ENCODE data around the gene PIK3CB.
A peak's percentile ranks its signal among the peaks of the same experiment; 100 is the strongest.
"Not testable (repeated sequence)": the region's sequence is repeated elsewhere in the genome, so short reads cannot be mapped to it uniquely, and the experiment has no call there.

PIK3CB gene

DNA sequence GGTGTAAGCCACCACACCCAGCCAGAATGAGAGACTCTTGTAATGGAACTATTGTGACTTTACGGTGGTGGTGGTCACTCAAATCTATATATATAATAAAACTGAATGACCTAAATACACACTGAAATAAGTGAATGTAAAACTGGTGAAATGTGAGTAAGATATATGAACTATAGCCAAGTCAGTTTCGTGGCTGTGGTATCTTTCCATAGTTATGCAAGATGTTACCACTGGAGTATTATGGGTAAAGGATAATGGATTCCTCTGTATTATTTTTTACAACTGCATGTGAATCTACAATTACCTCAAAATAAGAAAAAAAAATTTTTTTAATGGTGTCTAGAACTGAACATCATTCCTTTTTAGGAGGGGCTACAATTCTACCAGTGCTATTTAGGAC, 21.9 kb downstream of the PIK3CB start:
- no peak for DNase-seq (ENCODE audit: low read depth, low spot score)
- no peak overlapping the region for H3K27ac ChIP-seq

DNA sequence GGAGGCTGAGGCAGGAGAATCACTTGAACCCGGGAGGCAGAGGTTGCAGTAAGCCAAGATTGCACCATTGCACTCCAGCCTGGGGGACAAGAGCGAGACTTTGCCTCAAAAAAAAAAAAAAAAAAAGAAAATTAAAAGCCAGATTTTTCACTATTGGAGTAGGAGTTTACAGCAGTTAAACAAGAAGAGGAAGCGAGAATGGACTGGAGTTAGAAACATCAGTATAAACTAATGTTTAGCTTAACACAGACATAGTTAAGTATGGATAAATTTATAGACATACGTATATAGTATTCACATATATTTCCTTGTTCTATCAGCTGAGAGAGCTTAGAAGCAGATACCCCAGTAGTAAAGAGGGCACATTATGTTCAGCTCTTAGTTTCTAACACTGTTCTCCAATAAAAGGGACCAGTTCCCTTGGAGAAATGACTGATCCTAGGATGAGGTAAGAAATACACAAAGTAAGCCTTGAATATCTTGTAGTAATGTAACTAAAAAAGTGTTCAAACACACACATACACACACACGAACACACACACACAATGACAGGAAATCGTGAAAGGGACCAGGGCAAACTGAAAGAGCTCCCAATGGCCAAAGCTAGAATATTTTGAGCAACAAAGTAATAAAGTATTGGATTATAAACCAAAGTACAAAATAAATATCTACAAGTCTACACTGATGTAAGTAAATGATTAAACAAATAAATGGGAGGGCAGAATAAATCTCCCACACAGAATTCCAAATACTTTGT, 25.1 kb downstream of the PIK3CB start:
- H3K27ac ChIP-seq: no peak overlapping the region
- DNase-seq (ENCODE audit: low read depth, low spot score): no peak

DNA sequence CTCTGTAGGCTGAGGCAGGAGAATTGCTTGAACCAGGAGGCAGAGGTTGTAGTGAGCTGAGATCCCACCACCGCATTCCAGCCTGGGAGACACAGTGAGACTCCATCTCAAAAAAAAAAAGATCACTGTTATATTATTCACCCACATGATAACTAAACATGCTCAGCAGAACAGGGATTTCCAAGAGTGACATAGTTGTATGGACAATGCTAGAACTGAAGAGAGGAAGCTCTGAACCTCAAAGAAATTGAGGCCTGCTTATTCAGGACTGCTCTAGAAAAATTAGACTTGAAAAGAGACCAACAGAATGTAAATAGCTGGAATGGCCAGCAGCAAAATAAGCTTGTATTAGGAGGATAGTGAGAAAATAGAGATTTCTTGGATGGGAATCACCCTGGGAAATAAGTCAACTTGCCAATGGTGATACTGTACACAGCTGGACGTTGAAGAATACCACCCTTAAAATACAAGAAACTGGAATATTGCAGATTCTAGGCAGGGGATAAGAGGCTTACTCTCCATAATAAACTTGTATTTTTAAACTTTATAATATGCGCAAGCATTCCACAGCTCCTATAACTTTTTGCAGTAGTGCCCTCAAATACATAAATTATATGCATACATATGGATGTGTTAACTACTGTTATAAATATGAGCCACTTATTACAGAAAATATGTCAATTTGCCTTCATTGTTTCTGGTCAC, 28.2 kb downstream of the PIK3CB start:
- no peak for DNase-seq (ENCODE audit: low read depth, low spot score)
- no peak overlapping the region for H3K27ac ChIP-seq

DNA sequence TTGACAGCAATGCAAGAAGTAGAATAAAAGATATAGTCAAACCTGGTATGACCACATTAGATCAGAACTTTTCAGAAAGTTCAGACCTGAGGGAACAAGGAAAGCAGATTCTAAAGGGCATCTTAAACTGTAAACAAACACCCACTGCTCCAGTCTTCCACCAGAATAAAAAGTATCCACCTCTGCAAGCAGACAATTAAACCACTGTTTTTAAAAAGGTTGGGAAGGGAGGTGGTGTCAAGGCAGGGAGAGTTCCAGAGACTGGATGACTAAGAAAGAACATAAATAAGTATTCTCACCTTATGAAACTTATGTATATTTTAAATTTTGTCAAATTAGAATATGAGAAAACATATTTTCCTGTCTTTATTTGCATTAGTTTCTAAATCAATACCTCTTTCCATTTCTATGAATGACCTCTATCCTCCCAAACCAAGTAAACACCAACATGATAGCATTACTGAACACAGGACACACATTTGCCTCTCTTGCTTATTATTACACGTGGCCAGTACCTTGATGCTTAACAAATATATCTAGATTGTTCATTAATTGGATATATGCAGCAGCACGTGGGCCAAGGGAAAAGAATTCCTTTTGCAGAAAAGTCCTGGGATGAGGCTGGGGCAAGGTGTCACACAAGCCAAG, 31.6 kb downstream of the PIK3CB start:
- DNase-seq (ENCODE audit: low read depth, low spot score): no peak
- no peak overlapping the region for H3K27ac ChIP-seq

GRCh38 chr3:138802223-138802622, 32.5 kb downstream of the PIK3CB start:
- not testable (repeated sequence) for DNase-seq (ENCODE audit: low read depth, low spot score)

DNA sequence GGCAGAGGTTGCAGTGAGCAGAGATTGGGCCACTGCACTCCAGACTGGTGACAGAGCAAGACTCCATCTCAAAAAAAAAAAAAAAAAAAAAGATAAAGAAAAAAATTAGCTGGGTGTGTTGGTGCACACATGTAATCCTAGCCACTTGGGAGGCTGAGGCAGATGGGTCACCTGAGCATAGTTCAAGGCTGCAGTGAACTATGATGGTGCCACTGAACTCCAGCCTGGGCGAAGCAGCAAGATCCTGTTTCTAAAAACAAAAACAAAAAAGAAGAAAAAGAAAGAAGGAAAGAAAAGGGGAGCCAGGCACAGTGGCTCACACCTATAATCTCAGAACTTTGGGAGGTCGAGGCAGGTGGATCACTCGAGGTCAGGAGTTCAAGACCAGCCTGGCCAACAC, 32.9 kb downstream of the PIK3CB start:
- H3K27ac ChIP-seq: no peak overlapping the region
- DNase-seq (ENCODE audit: low read depth, low spot score): no peak

More at GRCh38 chr3:138802223-138802622, 32.5 kb downstream of the PIK3CB start:
- not testable (repeated sequence) for H3K27ac ChIP-seq

- no peak overlapping the region for H3K27ac ChIP-seq
- no peak for DNase-seq (ENCODE audit: low read depth, low spot score)
These were observed 34.5 kb downstream of the PIK3CB start for GRCh38 chr3:138800248-138800647.

GRCh38 chr3:138799822-138800221, 34.9 kb downstream of the PIK3CB start:
- DNase-seq (ENCODE audit: low read depth, low spot score): no peak
- H3K27ac ChIP-seq: no peak overlapping the region

GRCh38 chr3:138797508-138798038, 37.2 kb downstream of the PIK3CB start:
- no peak for DNase-seq (ENCODE audit: low read depth, low spot score)
- H3K27ac ChIP-seq: no peak overlapping the region

DNA sequence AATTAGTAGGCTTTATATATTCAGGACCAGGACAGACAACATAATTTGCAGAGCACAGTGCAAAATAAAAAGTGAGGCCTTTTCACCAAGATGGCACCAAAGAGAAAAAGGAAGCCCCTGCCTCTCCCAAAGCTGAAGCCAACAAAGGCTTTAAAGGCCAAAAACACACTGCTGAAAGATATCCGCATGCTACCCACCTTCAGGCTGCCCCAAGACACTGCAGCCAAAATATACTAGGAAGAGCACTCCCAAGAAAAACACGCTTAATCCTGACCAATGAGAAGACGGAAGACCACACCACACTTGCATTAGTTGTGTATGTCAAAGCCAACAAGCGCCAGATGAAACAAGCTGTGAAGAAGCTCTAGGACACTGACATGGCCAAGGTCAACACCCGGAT, 38.0 kb downstream of the PIK3CB start:
- H3K27ac ChIP-seq: no peak overlapping the region
- DNase-seq (ENCODE audit: low read depth, low spot score): no peak

GRCh38 chr3:138786788-138787271, 47.9 kb downstream of the PIK3CB start:
- H3K27ac ChIP-seq: peak overlapping the region; percentile 30
- no peak for DNase-seq (ENCODE audit: low read depth, low spot score)

DNA sequence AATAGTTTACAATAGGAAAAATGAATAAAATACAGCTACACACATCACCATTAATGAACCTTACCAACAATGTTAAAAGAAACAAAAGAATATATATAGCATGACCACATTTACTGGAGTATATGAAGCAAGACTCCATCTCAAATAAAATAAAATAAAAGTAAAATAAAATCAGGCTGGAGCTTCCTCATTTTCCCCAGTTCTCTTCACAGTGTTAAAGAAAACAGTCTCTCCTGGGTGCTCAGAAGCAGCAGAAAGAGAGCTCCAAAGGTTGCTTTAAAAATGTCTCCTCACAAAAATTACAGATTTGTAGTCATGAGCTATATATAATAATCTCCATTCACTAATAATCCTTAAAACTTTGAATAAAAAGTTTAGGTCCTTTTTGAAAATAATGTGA, 48.8 kb downstream of the PIK3CB start:
- no peak overlapping the region for H3K27ac ChIP-seq
- DNase-seq (ENCODE audit: low read depth, low spot score): no peak

DNA sequence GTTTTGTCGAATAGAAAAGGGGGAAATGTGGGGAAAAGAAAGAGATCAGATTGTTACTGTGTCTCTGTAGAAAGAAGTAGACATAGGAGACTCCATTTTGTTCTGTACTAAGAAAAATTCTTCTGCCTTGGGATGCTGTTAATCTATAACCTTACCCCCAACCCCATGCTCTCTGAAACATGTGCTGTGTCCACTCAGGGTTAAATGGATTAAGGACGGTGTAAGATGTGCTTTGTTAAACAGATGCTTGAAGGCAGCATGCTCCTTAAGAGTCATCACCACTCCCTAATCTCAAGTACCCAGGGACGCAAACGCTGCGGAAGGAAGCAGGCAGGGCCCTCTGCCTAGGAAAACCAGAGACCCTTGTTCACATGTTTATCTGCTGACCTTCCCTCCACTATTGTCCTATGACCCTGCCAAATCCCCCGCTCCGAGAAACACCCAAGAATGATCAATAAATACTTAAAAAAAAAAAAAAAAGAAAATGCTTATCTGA, 49.3 kb downstream of the PIK3CB start:
- H3K27ac ChIP-seq; DNase-seq (ENCODE audit: low read depth, low spot score): not testable (repeated sequence)

DNA sequence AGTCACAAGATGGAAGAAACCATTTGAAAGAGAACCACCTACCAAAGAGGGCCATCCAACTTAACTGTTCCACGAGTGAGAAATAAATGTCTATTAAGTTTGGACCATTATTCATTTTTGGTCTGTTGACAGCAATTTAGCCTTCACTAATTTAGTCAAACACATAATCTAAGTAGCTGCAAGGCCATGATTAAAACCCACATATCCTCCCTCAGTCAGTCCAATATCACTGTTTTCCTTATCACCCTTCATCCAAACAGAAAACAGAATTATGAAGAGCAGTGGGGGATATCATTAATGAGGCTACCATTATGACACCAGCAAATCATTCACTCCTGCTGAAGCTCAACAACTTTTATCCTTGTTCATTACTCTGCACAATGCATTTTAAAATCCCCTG, 52.0 kb downstream of the PIK3CB start:
- H3K27ac ChIP-seq: no peak overlapping the region
- DNase-seq (ENCODE audit: low read depth, low spot score): no peak

DNA sequence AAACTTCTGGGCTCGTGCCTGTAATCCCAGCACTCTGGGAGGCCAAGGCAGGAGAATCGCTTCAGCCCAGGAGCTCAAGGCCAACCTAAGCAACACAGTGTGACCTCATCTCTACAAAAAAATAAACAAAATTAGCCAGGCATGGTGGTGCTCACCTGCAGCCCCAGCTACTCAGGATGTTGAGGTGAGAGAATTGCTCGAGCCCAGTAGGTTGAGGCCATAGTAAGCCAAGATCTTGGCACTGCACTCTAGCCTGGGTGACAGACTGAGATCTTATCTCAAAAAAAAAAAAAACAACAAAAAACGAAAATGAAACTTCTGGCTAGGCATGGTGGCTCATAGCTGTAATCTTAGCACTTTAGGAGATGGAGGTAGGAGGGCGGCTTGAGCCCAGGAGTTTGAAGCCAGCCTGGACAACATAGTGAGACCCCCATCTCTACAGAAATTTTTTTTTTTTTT, 53.7 kb downstream of the PIK3CB start:
- no peak overlapping the region for H3K27ac ChIP-seq
- DNase-seq (ENCODE audit: low read depth, low spot score): no peak

- no peak overlapping the region for H3K27ac ChIP-seq
These were observed 56.1 kb downstream of the PIK3CB start for GRCh38 chr3:138778643-138779042.

DNA sequence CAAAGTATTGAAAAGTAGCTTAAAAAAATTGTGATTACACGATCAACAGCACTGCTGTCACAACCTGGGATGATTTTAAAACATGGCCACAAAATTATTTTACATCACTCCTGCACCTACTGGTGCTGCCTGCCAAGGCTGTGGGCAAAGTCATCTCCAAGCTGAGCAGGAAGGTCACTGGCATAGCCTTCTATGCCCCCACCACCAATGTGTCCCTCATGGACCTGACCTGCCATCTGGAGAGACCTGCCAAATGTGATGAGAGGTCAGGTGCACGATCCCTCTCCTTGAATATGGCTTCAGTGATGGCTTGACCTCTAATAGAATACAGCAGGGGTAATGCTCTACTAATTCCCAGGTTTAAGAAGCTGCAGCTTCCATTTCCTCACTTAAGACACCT, 57.8 kb downstream of the PIK3CB start:
- DNase-seq (ENCODE audit: low read depth, low spot score): no peak
- no peak overlapping the region for H3K27ac ChIP-seq

More at GRCh38 chr3:138778643-138779042, 56.1 kb downstream of the PIK3CB start:
- DNase-seq (ENCODE audit: low read depth, low spot score): no peak

DNA sequence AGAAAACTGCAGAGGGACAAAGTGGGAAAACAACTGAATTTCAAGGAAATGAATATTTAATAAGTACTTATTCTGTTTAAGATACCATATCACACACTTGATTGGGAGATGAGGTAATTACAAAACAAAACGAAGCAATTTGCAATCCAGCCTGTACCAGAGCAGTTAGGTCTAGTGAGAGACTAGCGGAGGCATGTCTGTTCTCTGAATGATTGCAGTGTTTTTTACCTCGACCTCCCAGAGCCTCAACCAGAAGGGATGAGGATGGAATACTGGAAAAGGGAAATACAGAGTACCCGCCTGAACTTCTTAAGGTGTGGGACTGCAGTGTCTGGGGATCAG, 59.5 kb downstream of the PIK3CB start:
- peak overlapping the region; percentile 68 for H3K27ac ChIP-seq

GRCh38 chr3:138774529-138775253, 60.0 kb downstream of the PIK3CB start:
- peak overlapping the region; percentile 68 for H3K27ac ChIP-seq
- peak; percentile 98 for DNase-seq (ENCODE audit: low read depth, low spot score)

More for the DNA sequence above, 59.5 kb downstream of the PIK3CB start:
- DNase-seq (ENCODE audit: low read depth, low spot score): no peak

- DNase-seq (ENCODE audit: low read depth, low spot score): no peak
- no peak overlapping the region for H3K27ac ChIP-seq
These were observed 63.1 kb downstream of the PIK3CB start for GRCh38 chr3:138771585-138771984.
